Neural cell (in vitro differentiated cells): ENCODE data around the gene PARP16.

Experiments
- EZH2 ChIP-seq: fragments of 200-600, 300-800 bp; shearing (Covaris generic), sonication (generic); IDR thresholded peaks from 2 replicates; pipeline ENCODE4 v1.6.1; 2014; ENCODE audit warnings: antibody characterized with exemption, low read length, borderline replicate concordance, mild to moderate bottlenecking; ENCODE audit not compliant: insufficient read depth, poor library complexity, severe bottlenecking
- POLR2AphosphoS5 ChIP-seq: IDR thresholded peaks from 2 replicates; pipeline ENCODE4 v1.6.1; 2012
- RAD21 ChIP-seq: fragments of 450-650 bp; conservative IDR thresholded peaks from 2 replicates; pipeline ENCODE4 v1.6.1; 2014; ENCODE audit warnings: antibody characterized with exemption, mild to moderate bottlenecking, moderate library complexity
- TF ChIP-seq, protein P1 (sequence below): fragments of 450-650 bp; IDR thresholded peaks from 2 replicates; pipeline ENCODE4 v1.5.1; 2014; ENCODE audit warnings: antibody characterized with exemption, mild to moderate bottlenecking, moderate library complexity; ENCODE audit not compliant: poor library complexity, severe bottlenecking

DNA sequence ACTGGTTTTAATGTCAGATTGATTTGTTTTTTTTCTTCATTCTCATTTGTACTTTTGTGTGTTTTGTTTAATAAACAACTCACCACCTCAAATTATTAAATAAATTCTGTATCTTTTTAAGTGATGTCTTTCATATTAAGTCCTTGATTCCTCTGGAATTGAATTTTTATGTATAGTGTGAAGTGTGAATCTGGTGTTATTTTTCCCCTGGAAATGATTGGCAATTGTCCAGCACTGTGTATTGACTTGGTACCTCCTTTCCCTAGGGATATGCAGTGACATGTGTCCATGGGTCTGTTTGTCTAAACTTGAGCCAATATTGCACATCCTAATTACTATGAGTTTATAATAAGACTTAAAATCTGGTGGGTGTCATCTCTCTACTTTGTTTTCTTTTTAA is 19.9 kb upstream of the PARP16 start:
- TF ChIP-seq EZH2 (no peak), POLR2AphosphoS5 (no peak), RAD21 (no peak)
- TF ChIP-seq, protein P1, sequence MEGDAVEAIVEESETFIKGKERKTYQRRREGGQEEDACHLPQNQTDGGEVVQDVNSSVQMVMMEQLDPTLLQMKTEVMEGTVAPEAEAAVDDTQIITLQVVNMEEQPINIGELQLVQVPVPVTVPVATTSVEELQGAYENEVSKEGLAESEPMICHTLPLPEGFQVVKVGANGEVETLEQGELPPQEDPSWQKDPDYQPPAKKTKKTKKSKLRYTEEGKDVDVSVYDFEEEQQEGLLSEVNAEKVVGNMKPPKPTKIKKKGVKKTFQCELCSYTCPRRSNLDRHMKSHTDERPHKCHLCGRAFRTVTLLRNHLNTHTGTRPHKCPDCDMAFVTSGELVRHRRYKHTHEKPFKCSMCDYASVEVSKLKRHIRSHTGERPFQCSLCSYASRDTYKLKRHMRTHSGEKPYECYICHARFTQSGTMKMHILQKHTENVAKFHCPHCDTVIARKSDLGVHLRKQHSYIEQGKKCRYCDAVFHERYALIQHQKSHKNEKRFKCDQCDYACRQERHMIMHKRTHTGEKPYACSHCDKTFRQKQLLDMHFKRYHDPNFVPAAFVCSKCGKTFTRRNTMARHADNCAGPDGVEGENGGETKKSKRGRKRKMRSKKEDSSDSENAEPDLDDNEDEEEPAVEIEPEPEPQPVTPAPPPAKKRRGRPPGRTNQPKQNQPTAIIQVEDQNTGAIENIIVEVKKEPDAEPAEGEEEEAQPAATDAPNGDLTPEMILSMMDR, result no peak
